MM.1S (cell line): ENCODE results near the gene TTLL3.

Experiments used
- DNase-seq: peaks from one replicate; pipeline ENCODE4 v3.0.0-alpha.2; 2015
- H2AFZ ChIP-seq: fragments of 300-600 bp; sonication (generic); 2 replicates; pipeline ENCODE4 v1.6.0; 2016; ENCODE audit warnings: antibody characterized with exemption, low read length
- H3F3A ChIP-seq: fragments of 300-600 bp; sonication (generic); 2 replicates; pipeline ENCODE4 v1.6.1; 2016; ENCODE audit warnings: mild to moderate bottlenecking, antibody characterized with exemption, low read length, moderate library complexity, mixed read lengths; ENCODE audit not compliant: insufficient read depth
- H3K27ac ChIP-seq: fragments of 300-600 bp; sonication (generic); 2 replicates; pipeline ENCODE4 v1.5.1; 2016; ENCODE audit warnings: mild to moderate bottlenecking, low read length
- H3K27me3 ChIP-seq: fragments of 300-600 bp; sonication (generic); replicated peaks from 2 replicates; pipeline ENCODE4 v1.6.0; 2016; ENCODE audit warnings: low read length; ENCODE audit not compliant: insufficient read depth
- H3K36me3 ChIP-seq: fragments of 300-600 bp; sonication (generic); replicated peaks from 2 replicates; pipeline ENCODE4 v1.6.1; 2016; ENCODE audit warnings: mild to moderate bottlenecking, low read length, mixed read lengths; ENCODE audit not compliant: insufficient read depth
- H3K4me1 ChIP-seq: fragments of 300-600 bp; sonication (generic); 2 replicates; pipeline ENCODE4 v1.6.1; 2016; ENCODE audit warnings: low read length, mixed read lengths
- H3K4me2 ChIP-seq: fragments of 300-600 bp; sonication (generic); 2 replicates; pipeline ENCODE4 v1.6.0; 2016; ENCODE audit warnings: low read depth, low read length
- H3K4me3 ChIP-seq: fragments of 300-600 bp; sonication (generic); 2 replicates; pipeline ENCODE4 v1.5.1; 2016; ENCODE audit warnings: low read length, mixed read lengths
- H3K79me2 ChIP-seq: fragments of 300-600 bp; sonication (generic); 2 replicates; pipeline ENCODE4 v1.6.1; 2016; ENCODE audit warnings: mixed run types, low read length, mixed read lengths
- H3K9ac ChIP-seq: fragments of 300-600 bp; sonication (generic); 2 replicates; pipeline ENCODE4 v1.6.1; 2016; ENCODE audit warnings: low read length, mixed read lengths
- H3K9me2 ChIP-seq: fragments of 300-600 bp; sonication (generic); replicated peaks from 2 replicates; pipeline ENCODE4 v1.6.1; 2016; ENCODE audit warnings: mild to moderate bottlenecking, low read length, mixed read lengths; ENCODE audit not compliant: insufficient read depth
- H3K9me3 ChIP-seq: fragments of 300-600 bp; sonication (generic); replicated peaks from 2 replicates; pipeline ENCODE4 v1.6.1; 2016; ENCODE audit warnings: mild to moderate bottlenecking, low read length, mixed read lengths; ENCODE audit not compliant: insufficient read depth
- H4K20me1 ChIP-seq: fragments of 300-600 bp; sonication (generic); 2 replicates; pipeline ENCODE4 v1.6.1; 2016; ENCODE audit warnings: mild to moderate bottlenecking, low read length, moderate library complexity, mixed read lengths; ENCODE audit not compliant: insufficient read depth
- CTCF ChIP-seq: fragments of 300-600 bp; sonication (generic); IDR thresholded peaks from 2 replicates; pipeline ENCODE4 v1.5.1; 2016; ENCODE audit warnings: antibody characterized with exemption, low read length, mixed read lengths
- EZH2 ChIP-seq: fragments of 300-600 bp; sonication (generic); optimal IDR thresholded peaks from 2 replicates; pipeline ENCODE3; 2017; ENCODE audit warnings: low read depth, mild to moderate bottlenecking, antibody characterized with exemption, low read length, mixed read lengths
- EZH2phosphoT487 ChIP-seq: fragments of 300-600 bp; sonication (generic); IDR thresholded peaks from 2 replicates; pipeline ENCODE4 v1.6.1; 2018; ENCODE audit warnings: antibody characterized with exemption, low read length

TTLL3 gene

GRCh38 chr3:9808345-9809037, 1.6 kb upstream of the TTLL3 start:
- Histone ChIP-seq H4K20me1 (no peaks in the 10 kb centered on the region), H3K9me3 (no peaks in the 10 kb centered on the region), H3K27me3 (no peaks in the 10 kb centered on the region), H3K4me1 (no peaks in the 10 kb centered on the region), H3K4me3 (no peak overlapping the region), H3F3A (peaks cover 11% of the 10 kb centered on the region; the same call in 1 of the 2 replicates), H3K27ac (no peak overlapping the region), H3K9me2 (no peaks in the 10 kb centered on the region), H3K4me2 (no peak overlapping the region), H3K79me2 (no peaks in the 10 kb centered on the region), H3K9ac (no peak overlapping the region), H3K36me3 (0 out of 2 replicates have a peak, but pooled peaks cover 15% of the 10 kb centered on the region), H2AFZ (no peak overlapping the region)
- TF ChIP-seq CTCF = peak; percentile 37
- no peak for TF ChIP-seq EZH2
- DNase-seq = peak; percentile 45

GRCh38 chr3:9809239-9809614, 835 bp upstream of the TTLL3 start:
- Histone ChIP-seq H3K9me3 (no peaks in the 10 kb centered on the region), H3F3A (peaks cover 11% of the 10 kb centered on the region; the same call in 1 of the 2 replicates), H3K4me1 (no peaks in the 10 kb centered on the region), H3K9me2 (no peaks in the 10 kb centered on the region), H2AFZ (peak overlapping the region; percentile 24), H3K79me2 (no peaks in the 10 kb centered on the region), H3K36me3 (0 out of 2 replicates have a peak, but pooled peaks cover 9% of the 10 kb centered on the region), H3K27me3 (no peaks in the 10 kb centered on the region), H3K4me3 (peak overlapping the region; percentile 53; the same call in 1 of the 2 replicates), H3K27ac (no peak overlapping the region), H3K9ac (peak overlapping the region; percentile 52; the same call in 1 of the 2 replicates), H3K4me2 (peak overlapping the region; percentile 62), H4K20me1 (no peaks in the 10 kb centered on the region)
- no peak for DNase-seq
- TF ChIP-seq EZH2 (no peak), CTCF (no peak), EZH2phosphoT487 (no peak)

GRCh38 chr3:9810433-9810770, 340 bp downstream of the TTLL3 start:
- H3K4me2 ChIP-seq = peak overlapping the region; percentile 62
- H3K4me1 ChIP-seq = no peaks in the 10 kb centered on the region
- H3K79me2 ChIP-seq = no peaks in the 10 kb centered on the region
- H3K27me3 ChIP-seq = no peaks in the 10 kb centered on the region
- H3K9ac ChIP-seq = peak overlapping the region; percentile 52; the same call in 1 of the 2 replicates
- no peaks in the 10 kb centered on the region for H3K9me3 ChIP-seq
- H4K20me1 ChIP-seq = no peaks in the 10 kb centered on the region
- no peak for DNase-seq
- no peaks in the 10 kb centered on the region for H3K9me2 ChIP-seq
- H3K36me3 ChIP-seq = no peaks in the 10 kb centered on the region
- TF ChIP-seq EZH2phosphoT487 = no peak
- no peak for TF ChIP-seq CTCF
- no peak for TF ChIP-seq EZH2
- peaks cover 11% of the 10 kb centered on the region; the same call in 1 of the 2 replicates for H3F3A ChIP-seq
- H3K27ac ChIP-seq = no peak overlapping the region
- H2AFZ ChIP-seq = peak overlapping the region; percentile 66
- peak overlapping the region; percentile 53 for H3K4me3 ChIP-seq
